Measurements from ENCODE around the gene POPDC3. TPM values are rescaled to one million over a fixed set of nuclear protein-coding genes. Genes with fewer than 3 reads are reported as not detected.

Gene POPDC3
- total RNA-seq, 1 experiment from 2014 or later: 24.2 TPM

- Histone ChIP-seq H4K20me1 (ENCODE audit: insufficient read depth) (no peaks in the 10 kb centered on the region), H3K27me3 (ENCODE audit: insufficient read depth, low read depth) (no peaks in the 10 kb centered on the region), H3K4me2 (no peak overlapping the region), H3K27ac (no peak overlapping the region), H3K36me3 (ENCODE audit: low read depth) (no peaks in the 10 kb centered on the region), H2AFZ (no peak overlapping the region), H3F3A (ENCODE audit: insufficient read depth, low read depth) (no peaks in the 10 kb centered on the region), H3K79me2 (ENCODE audit: low read depth) (no peaks in the 10 kb centered on the region), H3K9me2 (ENCODE audit: insufficient read depth) (no peaks in the 10 kb centered on the region), H3K4me3 (no peak overlapping the region), H3K9me3 (ENCODE audit: insufficient read depth, low read depth) (no peaks in the 10 kb centered on the region), H3K4me1 (replicated peaks; ENCODE audit: insufficient read depth) (peaks cover 8% of the 10 kb centered on the region; the same call in 1 of the 2 replicates)
- POLR2A ChIA-PET (ENCODE audit: unreplicated experiment): no interaction called here
- DNase-seq: peak in 1 of 2 experiments; percentile 6
- intact Hi-C loops (cut with micrococcal nuclease; ENCODE audit: unreplicated experiment): no loop called here
- TF ChIP-seq CTCF (conservative IDR thresholded peaks at IDR 0.05) (no peak), EZH2 (IDR thresholded peaks at IDR 0.05; ENCODE audit: low read depth) (no peak)
- CTCF ChIA-PET: no interaction called here
- BruUV-seq (replicated peaks): no TSS peak
Measured at GRCh38 chr6:105111871-105112270, 67.9 kb downstream of the POPDC3 start.

- no peak for DNase-seq
- Histone ChIP-seq H3K27ac (no peak overlapping the region), H3K36me3 (ENCODE audit: low read depth) (no peaks in the 10 kb centered on the region), H3F3A (ENCODE audit: insufficient read depth, low read depth) (no peaks in the 10 kb centered on the region), H3K4me3 (no peak overlapping the region), H3K9me2 (ENCODE audit: insufficient read depth) (no peaks in the 10 kb centered on the region), H3K9me3 (ENCODE audit: insufficient read depth, low read depth) (no peaks in the 10 kb centered on the region), H4K20me1 (ENCODE audit: insufficient read depth) (no peaks in the 10 kb centered on the region), H3K4me1 (replicated peaks; ENCODE audit: insufficient read depth) (peaks cover 9% of the 10 kb centered on the region; the same call in 1 of the 2 replicates), H3K4me2 (no peak overlapping the region), H3K79me2 (ENCODE audit: low read depth) (no peaks in the 10 kb centered on the region), H2AFZ (no peak overlapping the region), H3K27me3 (ENCODE audit: insufficient read depth, low read depth) (no peaks in the 10 kb centered on the region)
- intact Hi-C loops (cut with micrococcal nuclease; ENCODE audit: unreplicated experiment): no loop called here
- POLR2A ChIA-PET (ENCODE audit: unreplicated experiment): no interaction called here
- no TSS peak for BruUV-seq (replicated peaks)
- CTCF ChIA-PET: no interaction called here
- TF ChIP-seq EZH2 (IDR thresholded peaks at IDR 0.05; ENCODE audit: low read depth) (no peak), CTCF (conservative IDR thresholded peaks at IDR 0.05) (no peak)
Measured at GRCh38 chr6:105111105-105111504, 68.7 kb downstream of the POPDC3 start.

- no peaks in the 10 kb centered on the region for H4K20me1 ChIP-seq (ENCODE audit: insufficient read depth)
- no peaks in the 10 kb centered on the region for H3F3A ChIP-seq (ENCODE audit: insufficient read depth, low read depth)
- intact Hi-C loops (cut with micrococcal nuclease; ENCODE audit: unreplicated experiment): no loop called here
- DNase-seq: peak in 1 of 2 experiments; percentile 26
- no peaks in the 10 kb centered on the region for H3K27me3 ChIP-seq (ENCODE audit: insufficient read depth, low read depth)
- no TSS peak for BruUV-seq (replicated peaks)
- no peaks in the 10 kb centered on the region for H3K9me3 ChIP-seq (ENCODE audit: insufficient read depth, low read depth)
- H3K4me1 ChIP-seq (replicated peaks; ENCODE audit: insufficient read depth): peaks cover 9% of the 10 kb centered on the region; the same call in 1 of the 2 replicates
- ChIA-PET CTCF (no interaction called here), POLR2A (ENCODE audit: unreplicated experiment) (no interaction called here)
- H2AFZ ChIP-seq: no peak overlapping the region
- H3K9me2 ChIP-seq (ENCODE audit: insufficient read depth): no peaks in the 10 kb centered on the region
- no peak overlapping the region for H3K4me2 ChIP-seq
- H3K4me3 ChIP-seq: no peak overlapping the region
- no peaks in the 10 kb centered on the region for H3K36me3 ChIP-seq (ENCODE audit: low read depth)
- no peak overlapping the region for H3K27ac ChIP-seq
- TF ChIP-seq EZH2 (IDR thresholded peaks at IDR 0.05; ENCODE audit: low read depth) (no peak), CTCF (conservative IDR thresholded peaks at IDR 0.05) (no peak)
- H3K79me2 ChIP-seq (ENCODE audit: low read depth): no peaks in the 10 kb centered on the region
Measured at GRCh38 chr6:105109955-105110895, 69.6 kb downstream of the POPDC3 start.

Measured in PC-9 (cell line).